Measurements from ENCODE around the gene GLIPR1. TPM values are rescaled to one million over a fixed set of nuclear protein-coding genes. Genes with fewer than 3 reads are reported as not detected.

Gene GLIPR1
- total RNA-seq, 1 experiment from 2014 or later, result 60.3 TPM

Other genes with a start within 250 kb of the GLIPR1 start
- 4.1 and 8.5 TPM in 2 replicates for gene CAPS2, start 150.4 kb upstream of the GLIPR1 start, total RNA-seq (2014; rRNA removed)
- not detected in 2 replicates for gene GLIPR1L1, start 146.1 kb upstream of the GLIPR1 start, total RNA-seq (2014; rRNA removed)
- 0.32 and 0.92 TPM in 2 replicates for gene GLIPR1L2, start 89.7 kb upstream of the GLIPR1 start, total RNA-seq (2014; rRNA removed)
- gene KRR1, start 30.9 kb downstream of the GLIPR1 start, total RNA-seq (2014; rRNA removed), result 46.6 and 52.7 TPM in 2 replicates